ENCODE measurements around the gene FOXO3. TPM values are rescaled to one million over a fixed set of nuclear protein-coding genes. Genes with fewer than 3 reads are reported as not detected.
A peak's percentile ranks its signal among the peaks of the same experiment; 100 is the strongest.

FOXO3 gene
- total and polyA plus RNA-seq, 7 donors = 20.6 to 160 (median 76.5) TPM

DNA sequence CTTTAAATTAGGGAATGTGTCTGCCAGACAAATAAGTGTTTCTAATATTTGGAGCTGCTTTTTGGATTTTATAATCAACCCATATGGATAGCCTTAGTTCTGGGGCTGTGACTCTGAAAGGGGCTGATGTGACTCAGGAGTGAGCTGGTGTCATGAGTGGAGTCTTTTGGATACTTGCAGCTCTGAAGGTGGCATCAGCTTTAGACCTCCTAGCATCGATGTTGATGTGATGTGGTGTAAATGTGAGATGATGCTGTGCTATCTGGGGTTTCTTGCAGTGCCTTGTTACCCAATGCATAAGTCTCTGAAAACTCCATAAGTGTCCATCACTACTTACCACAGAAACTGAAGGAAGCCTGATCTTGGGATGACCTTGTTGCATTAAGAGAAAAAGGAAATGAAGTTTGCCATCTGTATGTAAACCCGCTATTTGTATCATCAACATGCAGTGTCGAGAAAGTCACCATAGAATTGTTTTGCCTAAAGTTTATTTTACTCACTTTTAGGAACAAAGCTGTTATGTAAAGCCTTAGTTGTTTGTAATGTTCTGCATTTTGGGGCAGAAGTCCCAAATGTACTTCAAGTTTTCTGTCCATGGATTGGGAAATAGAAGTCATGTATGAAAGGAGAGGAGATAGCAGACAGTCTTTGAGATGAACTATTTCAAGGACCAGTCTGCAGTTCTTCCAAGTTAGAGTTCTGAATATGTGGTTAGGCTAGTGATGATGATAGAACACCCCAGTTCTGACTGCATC lies 8.0 kb downstream of the FOXO3 start:
- TF ChIP-seq, protein P1, sequence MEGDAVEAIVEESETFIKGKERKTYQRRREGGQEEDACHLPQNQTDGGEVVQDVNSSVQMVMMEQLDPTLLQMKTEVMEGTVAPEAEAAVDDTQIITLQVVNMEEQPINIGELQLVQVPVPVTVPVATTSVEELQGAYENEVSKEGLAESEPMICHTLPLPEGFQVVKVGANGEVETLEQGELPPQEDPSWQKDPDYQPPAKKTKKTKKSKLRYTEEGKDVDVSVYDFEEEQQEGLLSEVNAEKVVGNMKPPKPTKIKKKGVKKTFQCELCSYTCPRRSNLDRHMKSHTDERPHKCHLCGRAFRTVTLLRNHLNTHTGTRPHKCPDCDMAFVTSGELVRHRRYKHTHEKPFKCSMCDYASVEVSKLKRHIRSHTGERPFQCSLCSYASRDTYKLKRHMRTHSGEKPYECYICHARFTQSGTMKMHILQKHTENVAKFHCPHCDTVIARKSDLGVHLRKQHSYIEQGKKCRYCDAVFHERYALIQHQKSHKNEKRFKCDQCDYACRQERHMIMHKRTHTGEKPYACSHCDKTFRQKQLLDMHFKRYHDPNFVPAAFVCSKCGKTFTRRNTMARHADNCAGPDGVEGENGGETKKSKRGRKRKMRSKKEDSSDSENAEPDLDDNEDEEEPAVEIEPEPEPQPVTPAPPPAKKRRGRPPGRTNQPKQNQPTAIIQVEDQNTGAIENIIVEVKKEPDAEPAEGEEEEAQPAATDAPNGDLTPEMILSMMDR (IDR thresholded peaks at IDR 0.05) = no peak
- Histone ChIP-seq H3K9me3 (no peaks in the 10 kb centered on the region), H3K36me3 (ENCODE audit: insufficient read depth in 1 of 2, low read depth in 1 of 2) (peaks cover 13 to 55% of the 10 kb centered on the region in 2 donors), H3K27ac (peak overlapping the region; percentile 9), H3K4me3 (no peak overlapping the region), H3K27me3 (ENCODE audit: insufficient read depth in 3 of 3, low read length in 2 of 3) (no peaks in the 10 kb centered on the region), H3K4me1 (peaks cover 67% of the 10 kb centered on the region)
- DNase-seq = no peak
- WGBS, 3 donors = 86 to 94% (median 87%) methylated on average over 3 of the region's 3 CpGs
- no peak for ATAC-seq
- intact Hi-C loops (cut with DNase I) = no loop called here

DNA sequence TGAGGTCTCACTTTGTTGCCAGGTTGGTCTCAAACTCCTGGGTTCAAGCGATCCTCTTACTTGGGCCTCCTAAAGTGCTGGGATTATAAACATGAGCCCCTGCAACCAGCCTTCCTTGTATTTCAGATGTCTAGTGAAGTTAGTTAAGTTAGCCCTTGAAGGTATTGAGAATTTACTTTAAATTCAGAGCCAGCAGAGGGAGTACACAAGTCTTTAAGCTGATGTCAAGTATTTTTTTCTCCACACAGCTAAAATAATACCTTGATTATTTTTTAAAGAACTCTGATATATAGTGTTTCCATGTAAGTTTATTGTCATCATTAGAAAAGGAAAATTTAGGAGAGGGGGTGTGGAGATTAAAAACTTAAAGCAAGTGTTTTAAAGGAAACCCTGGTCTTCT lies 9.8 kb downstream of the FOXO3 start:
- Histone ChIP-seq H3K4me3 (no peak overlapping the region), H3K36me3 (ENCODE audit: insufficient read depth in 1 of 2, low read depth in 1 of 2) (peaks cover 13 to 56% of the 10 kb centered on the region in 2 donors), H3K4me1 (peaks cover 69% of the 10 kb centered on the region), H3K27ac (peak overlapping the region; percentile 25), H3K9me3 (no peaks in the 10 kb centered on the region), H3K27me3 (ENCODE audit: insufficient read depth in 3 of 3, low read length in 2 of 3) (no peaks in the 10 kb centered on the region)
- WGBS, 3 donors = 95 to 97% (median 96%) methylated on average over 1 of the region's 1 CpG
- DNase-seq (no peak), ATAC-seq (no peak)
- intact Hi-C loops (cut with DNase I) = no loop called here
- TF ChIP-seq, protein P1 (IDR thresholded peaks at IDR 0.05) = no peak

DNA sequence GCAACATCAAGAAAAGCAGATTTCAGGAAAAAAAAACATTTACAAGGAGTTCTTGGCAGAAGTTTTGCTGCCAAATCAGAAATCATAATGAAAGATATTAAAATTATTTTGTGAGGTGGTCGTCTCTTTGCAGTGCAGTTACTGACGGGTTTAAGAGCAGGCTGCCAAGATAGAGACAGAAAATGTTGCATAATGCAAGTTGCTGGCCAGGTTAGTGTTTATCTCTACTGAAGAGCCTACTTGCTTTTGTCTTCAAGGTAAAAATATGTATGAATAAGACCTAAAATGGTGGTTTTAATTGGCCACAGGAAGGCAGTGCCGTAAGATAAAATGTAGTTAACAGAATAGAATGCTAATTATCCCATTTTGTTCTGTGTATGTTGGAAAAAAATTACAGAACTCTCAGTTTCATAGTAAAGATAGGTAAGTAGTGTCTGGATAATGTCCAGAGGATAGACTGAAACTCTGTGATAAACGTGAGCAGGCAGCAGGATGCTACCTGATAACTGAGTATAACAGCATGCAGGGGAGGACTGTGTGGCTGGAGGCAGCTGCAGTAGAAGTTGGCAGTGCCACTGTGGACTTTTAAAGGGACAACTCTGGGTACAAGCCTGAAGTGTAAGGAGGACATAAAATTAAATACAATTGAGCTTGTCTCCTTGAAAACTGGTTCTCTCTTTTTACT lies 13.9 kb downstream of the FOXO3 start:
- no peaks in the 10 kb centered on the region for H3K9me3 ChIP-seq
- WGBS, 3 donors = 25 to 45% (median 30%) methylated on average over 4 of the region's 4 CpGs
- H3K27me3 ChIP-seq (ENCODE audit: insufficient read depth in 3 of 3, low read length in 2 of 3) = no peaks in the 10 kb centered on the region
- ATAC-seq = peak; percentile 65 to 79 (median 72)
- peaks cover 8 to 35% of the 10 kb centered on the region in 2 donors for H3K36me3 ChIP-seq (ENCODE audit: insufficient read depth in 1 of 2, low read depth in 1 of 2)
- H3K27ac ChIP-seq = peak overlapping the region; percentile 65
- intact Hi-C loops (cut with DNase I) = no loop called here
- peaks cover 74% of the 10 kb centered on the region for H3K4me1 ChIP-seq
- H3K4me3 ChIP-seq = peak overlapping the region; percentile 13
- TF ChIP-seq, protein P1 (IDR thresholded peaks at IDR 0.05) = no peak
- no peak for DNase-seq

DNA sequence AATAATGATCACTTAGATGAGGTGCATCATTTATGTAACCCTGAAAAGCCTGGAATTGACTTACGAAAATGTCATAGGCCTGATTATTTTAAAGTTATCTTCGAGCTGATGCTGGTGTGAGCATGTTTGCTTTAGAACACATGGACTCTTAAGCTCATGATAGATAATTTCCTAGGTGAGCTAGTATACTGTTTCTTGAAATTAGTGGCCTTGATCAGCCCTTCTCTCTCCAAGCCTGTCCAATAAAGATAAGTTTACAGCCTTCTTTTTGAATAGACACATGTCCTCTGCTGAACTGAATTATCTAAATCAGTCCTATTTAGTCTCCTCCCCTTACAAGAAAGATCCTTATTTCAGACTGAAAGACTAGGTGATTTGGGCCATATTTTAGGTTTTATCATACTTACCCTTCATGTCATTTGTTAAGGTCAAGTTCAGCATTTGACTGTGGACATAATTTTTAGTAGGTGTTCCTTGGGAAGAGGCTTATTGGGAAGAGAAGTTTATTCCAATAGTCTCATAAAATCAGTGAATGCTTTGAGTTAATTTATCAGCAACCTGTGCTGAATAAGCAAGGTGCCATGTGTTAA lies 15.3 kb downstream of the FOXO3 start:
- 71 to 89% (median 72%) methylated on average over 2 of the region's 2 CpGs for WGBS, 3 donors
- peak overlapping the region; percentile 65 for H3K27ac ChIP-seq
- H3K27me3 ChIP-seq (ENCODE audit: insufficient read depth in 3 of 3, low read length in 2 of 3) = no peaks in the 10 kb centered on the region
- intact Hi-C loops (cut with DNase I) = no loop called here
- peaks cover 6 to 21% of the 10 kb centered on the region in 2 donors for H3K36me3 ChIP-seq (ENCODE audit: insufficient read depth in 1 of 2, low read depth in 1 of 2)
- H3K4me1 ChIP-seq = peaks cover 81% of the 10 kb centered on the region
- H3K4me3 ChIP-seq = no peak overlapping the region
- DNase-seq (no peak), ATAC-seq (no peak)
- no peaks in the 10 kb centered on the region for H3K9me3 ChIP-seq
- TF ChIP-seq, protein P1 (IDR thresholded peaks at IDR 0.05) = no peak

Data from psoas muscle (tissue), 8 donors.